HepG2 (cell line): Measurements from ENCODE around the gene TOB1. TPM values are rescaled to one million over a fixed set of nuclear protein-coding genes. Genes with fewer than 3 reads are reported as not detected.

Source experiments
- AFF4 ChIP-seq: sonication (generic); formaldehyde crosslinking; IDR thresholded peaks from 2 replicates; pipeline ENCODE4 v1.4.0; 2020; ENCODE audit warnings: missing genetic modification reagents
- AHDC1 ChIP-seq: sonication (generic); formaldehyde crosslinking; IDR thresholded peaks from 2 replicates; pipeline ENCODE4 v1.5.1; 2020; ENCODE audit warnings: mild to moderate bottlenecking, missing genetic modification reagents, borderline replicate concordance
- FOXO1 ChIP-seq: sonication (generic); formaldehyde crosslinking; IDR thresholded peaks from 2 replicates; pipeline ENCODE4 v1.4.0; 2020; ENCODE audit warnings: missing genetic modification reagents
- GTF2F1 ChIP-seq: fragments of 150-350 bp; IDR thresholded peaks from 2 replicates; pipeline ENCODE4 v1.6.1; 2014; ENCODE audit warnings: low read length
- IKZF4 ChIP-seq: sonication (generic); formaldehyde crosslinking; IDR thresholded peaks from 2 replicates; pipeline ENCODE4 v1.5.1; 2020; ENCODE audit warnings: borderline replicate concordance, mild to moderate bottlenecking, low read depth, missing genetic modification reagents; ENCODE audit errors: not compliant biosample characterization
- KAT8 ChIP-seq: IDR thresholded peaks from 2 replicates; pipeline ENCODE4 v1.6.1; 2016; ENCODE audit warnings: missing genetic modification reagents, missing compliant biosample characterization
- NRL ChIP-seq: sonication (generic); formaldehyde crosslinking; IDR thresholded peaks from 2 replicates; pipeline ENCODE4 v1.5.0; 2020; ENCODE audit warnings: missing genetic modification reagents, mild to moderate bottlenecking, moderate library complexity, borderline replicate concordance
- PTBP1 ChIP-seq: fragments of 200-400 bp; formaldehyde crosslinking; IDR thresholded peaks from 2 replicates; pipeline ENCODE4 v1.6.1; 2018; ENCODE audit warnings: low read length, low read depth; ENCODE audit not compliant: poor library complexity, severe bottlenecking
- RBM39 ChIP-seq: fragments of 200-400 bp; formaldehyde crosslinking; IDR thresholded peaks from one replicate; pipeline ENCODE4 v1.6.1; 2018; ENCODE audit warnings: antibody characterized with exemption, mild to moderate bottlenecking, low read depth, low read length; ENCODE audit not compliant: poor library complexity, severe bottlenecking
- SNAPC5 ChIP-seq: sonication (generic); formaldehyde crosslinking; IDR thresholded peaks from 2 replicates; pipeline ENCODE4 v1.8.1; 2023; ENCODE audit warnings: mild to moderate bottlenecking, missing genetic modification reagents, borderline replicate concordance
- SRSF1 ChIP-seq: fragments of 200-400 bp; formaldehyde crosslinking; optimal IDR thresholded peaks from 2 replicates; pipeline ENCODE3; 2017; ENCODE audit warnings: mild to moderate bottlenecking, low read depth, low read length, moderate library complexity
- TCF7 ChIP-seq: sonication (generic); IDR thresholded peaks from 2 replicates; pipeline ENCODE4 v1.6.1; 2016; ENCODE audit warnings: antibody characterized with exemption, low read depth
- TEF ChIP-seq: sonication (generic); formaldehyde crosslinking; IDR thresholded peaks from 2 replicates; pipeline ENCODE4 v1.5.0; 2020; ENCODE audit warnings: missing genetic modification reagents
- polyA plus RNA-seq, 8 experiments: library from polyadenylated mRNA; depleted of rRNA in 3 of 8; stranded (reverse) in 7 of 8; unstranded in 1 of 8; fragments of >200 nt; fragmentation: Illumina TruSeq in 4 of 8; extraction: Trizol in 4 of 8; gene quantifications; 2 replicates each; pipeline versions ENCODE4 v1.2.1 to v1.2.3, GENCODE V29; 2011 to 2016; ENCODE audit warnings: low read depth in 4 of 8, missing spikeins in 1 of 8, mixed read lengths in 1 of 8; ENCODE audit not compliant: insufficient read depth in 1 of 8
- total RNA-seq, 5 experiments: library from RNA; depleted of rRNA; stranded (reverse); fragments of >200 nt; fragmentation: Illumina TruSeq; extraction: Trizol; gene quantifications; 2 replicates each; pipeline ENCODE4 v1.2.3, GENCODE V29; 2016; ENCODE audit warnings: low read depth in 1 of 5

TOB1 gene
- total and polyA plus RNA-seq, 2 of the 13 experiments (the other 11 are each of a cell fraction or from before 2014, with no cell fraction given), result 21.9 to 57.7 TPM

GRCh38 chr17:50904518-50905459, 38.6 kb upstream of the TOB1 start (continued):
- TF ChIP-seq GTF2F1 (no peak), IKZF4 (no peak), NRL (CRISPR knock-in tag) (peak; percentile 37), KAT8 (CRISPR knock-in tag) (peak; percentile 36), SRSF1 (peak; percentile 90), SNAPC5 (CRISPR knock-in tag) (peak; percentile 26; the same call in 1 of the 2 replicates), PTBP1 (peak; percentile 64), FOXO1 (CRISPR knock-in tag) (0 out of 2 replicates have a peak, but pooled peaks have one; percentile 8), AFF4 (CRISPR knock-in tag) (no peak), AHDC1 (CRISPR knock-in tag) (0 out of 2 replicates have a peak, but pooled peaks have one; percentile 54), RBM39 (peak; percentile 55), TEF (no peak), TCF7 (0 out of 2 replicates have a peak, but pooled peaks have one; percentile 5)
